MM.1S (cell line): ENCODE data around the gene PPM1B.
"Not testable (repeated sequence)": the region's sequence is repeated elsewhere in the genome, so short reads cannot be mapped to it uniquely, and the experiment has no call there.

Experiments used
- DNase-seq: peaks from one replicate; pipeline ENCODE4 v3.0.0-alpha.2; 2015
- H2AFZ ChIP-seq: fragments of 300-600 bp; sonication (generic); 2 replicates; pipeline ENCODE4 v1.6.0; 2016; ENCODE audit warnings: antibody characterized with exemption, low read length
- H3F3A ChIP-seq: fragments of 300-600 bp; sonication (generic); 2 replicates; pipeline ENCODE4 v1.6.1; 2016; ENCODE audit warnings: mild to moderate bottlenecking, antibody characterized with exemption, low read length, moderate library complexity, mixed read lengths; ENCODE audit not compliant: insufficient read depth
- H3K27ac ChIP-seq: fragments of 300-600 bp; sonication (generic); 2 replicates; pipeline ENCODE4 v1.5.1; 2016; ENCODE audit warnings: mild to moderate bottlenecking, low read length
- H3K27me3 ChIP-seq: fragments of 300-600 bp; sonication (generic); replicated peaks from 2 replicates; pipeline ENCODE4 v1.6.0; 2016; ENCODE audit warnings: low read length; ENCODE audit not compliant: insufficient read depth
- H3K36me3 ChIP-seq: fragments of 300-600 bp; sonication (generic); replicated peaks from 2 replicates; pipeline ENCODE4 v1.6.1; 2016; ENCODE audit warnings: mild to moderate bottlenecking, low read length, mixed read lengths; ENCODE audit not compliant: insufficient read depth
- H3K4me1 ChIP-seq: fragments of 300-600 bp; sonication (generic); 2 replicates; pipeline ENCODE4 v1.6.1; 2016; ENCODE audit warnings: low read length, mixed read lengths
- H3K4me2 ChIP-seq: fragments of 300-600 bp; sonication (generic); 2 replicates; pipeline ENCODE4 v1.6.0; 2016; ENCODE audit warnings: low read depth, low read length
- H3K4me3 ChIP-seq: fragments of 300-600 bp; sonication (generic); 2 replicates; pipeline ENCODE4 v1.5.1; 2016; ENCODE audit warnings: low read length, mixed read lengths
- H3K79me2 ChIP-seq: fragments of 300-600 bp; sonication (generic); 2 replicates; pipeline ENCODE4 v1.6.1; 2016; ENCODE audit warnings: mixed run types, low read length, mixed read lengths
- H3K9ac ChIP-seq: fragments of 300-600 bp; sonication (generic); 2 replicates; pipeline ENCODE4 v1.6.1; 2016; ENCODE audit warnings: low read length, mixed read lengths
- H3K9me2 ChIP-seq: fragments of 300-600 bp; sonication (generic); replicated peaks from 2 replicates; pipeline ENCODE4 v1.6.1; 2016; ENCODE audit warnings: mild to moderate bottlenecking, low read length, mixed read lengths; ENCODE audit not compliant: insufficient read depth
- H3K9me3 ChIP-seq: fragments of 300-600 bp; sonication (generic); replicated peaks from 2 replicates; pipeline ENCODE4 v1.6.1; 2016; ENCODE audit warnings: mild to moderate bottlenecking, low read length, mixed read lengths; ENCODE audit not compliant: insufficient read depth
- H4K20me1 ChIP-seq: fragments of 300-600 bp; sonication (generic); 2 replicates; pipeline ENCODE4 v1.6.1; 2016; ENCODE audit warnings: mild to moderate bottlenecking, low read length, moderate library complexity, mixed read lengths; ENCODE audit not compliant: insufficient read depth
- CTCF ChIP-seq: fragments of 300-600 bp; sonication (generic); IDR thresholded peaks from 2 replicates; pipeline ENCODE4 v1.5.1; 2016; ENCODE audit warnings: antibody characterized with exemption, low read length, mixed read lengths
- EZH2 ChIP-seq: fragments of 300-600 bp; sonication (generic); optimal IDR thresholded peaks from 2 replicates; pipeline ENCODE3; 2017; ENCODE audit warnings: low read depth, mild to moderate bottlenecking, antibody characterized with exemption, low read length, mixed read lengths
- EZH2phosphoT487 ChIP-seq: fragments of 300-600 bp; sonication (generic); IDR thresholded peaks from 2 replicates; pipeline ENCODE4 v1.6.1; 2018; ENCODE audit warnings: antibody characterized with exemption, low read length

PPM1B gene

DNA sequence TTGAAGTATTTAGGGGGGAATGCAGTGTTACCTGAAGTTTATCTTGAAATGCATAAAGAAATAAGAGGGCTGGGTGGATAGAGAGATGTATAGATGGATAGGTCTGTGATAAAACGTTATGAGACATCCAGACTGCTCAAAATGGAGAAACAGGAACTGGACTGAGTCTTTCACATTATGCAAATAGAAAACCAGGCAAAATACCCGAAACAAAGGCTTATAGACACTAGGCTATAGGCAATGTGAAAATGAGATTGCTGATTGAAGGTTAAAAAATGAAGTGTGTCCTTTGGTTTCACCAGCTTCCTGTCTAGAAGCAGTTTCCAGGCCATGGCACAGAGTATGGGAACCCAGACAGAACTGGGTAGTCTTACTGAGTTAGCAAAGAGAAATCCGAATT, 81.7 kb downstream of the PPM1B start:
- Histone ChIP-seq H3K4me3 (peak overlapping the region; percentile 14; the same call in 1 of the 2 replicates), H3K4me1 (peaks cover 14% of the 10 kb centered on the region), H3K27ac (peak overlapping the region; percentile 39; the same call in 1 of the 2 replicates), H3K27me3 (no peaks in the 10 kb centered on the region), H3K79me2 (no peaks in the 10 kb centered on the region), H3K9me3 (no peaks in the 10 kb centered on the region), H3K9ac (no peak overlapping the region), H3K36me3 (no peaks in the 10 kb centered on the region), H3F3A (peaks cover 5% of the 10 kb centered on the region; the same call in 1 of the 2 replicates), H3K4me2 (peak overlapping the region; percentile 47), H4K20me1 (no peaks in the 10 kb centered on the region), H2AFZ (peak overlapping the region; percentile 13; the same call in 1 of the 2 replicates), H3K9me2 (no peaks in the 10 kb centered on the region)
- peak; percentile 71 for DNase-seq
- TF ChIP-seq CTCF (no peak), EZH2phosphoT487 (no peak), EZH2 (no peak)

- peaks cover 5% of the 10 kb centered on the region; the same call in 1 of the 2 replicates for H3F3A ChIP-seq
- no peak overlapping the region for H3K27ac ChIP-seq
- DNase-seq, result no peak
- no peaks in the 10 kb centered on the region for H3K9me2 ChIP-seq
- H3K4me3 ChIP-seq, result no peak overlapping the region
- H3K27me3 ChIP-seq, result no peaks in the 10 kb centered on the region
- H3K4me1 ChIP-seq, result peaks cover 14% of the 10 kb centered on the region
- no peak overlapping the region for H3K9ac ChIP-seq
- no peaks in the 10 kb centered on the region for H3K9me3 ChIP-seq
- H3K79me2 ChIP-seq, result no peaks in the 10 kb centered on the region
- no peaks in the 10 kb centered on the region for H4K20me1 ChIP-seq
- H2AFZ ChIP-seq, result no peak overlapping the region
- TF ChIP-seq EZH2 (no peak), CTCF (no peak), EZH2phosphoT487 (no peak)
- H3K36me3 ChIP-seq, result no peaks in the 10 kb centered on the region
- H3K4me2 ChIP-seq, result no peak overlapping the region
Measured at GRCh38 chr2:44254023-44254422, 85.3 kb downstream of the PPM1B start.

DNA sequence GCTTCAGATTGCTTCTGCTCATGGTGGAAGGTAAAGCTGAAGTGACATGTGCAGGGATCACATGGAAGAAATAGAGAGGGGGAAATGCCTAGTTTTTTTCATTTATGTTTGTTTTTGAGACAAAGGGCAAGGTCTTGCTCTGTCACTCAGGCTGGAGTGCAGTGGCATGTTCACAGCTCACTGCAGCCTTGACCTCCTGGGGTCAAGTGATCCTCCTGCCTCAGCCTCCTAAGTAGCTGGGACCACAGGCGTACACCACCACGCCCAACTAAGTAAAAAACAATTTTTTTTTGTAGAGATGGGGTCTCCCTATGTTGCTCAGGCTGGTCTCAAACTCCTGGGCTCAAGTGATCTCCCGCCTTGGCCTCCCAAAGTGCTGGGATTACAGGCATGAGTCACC, 87.0 kb downstream of the PPM1B start:
- H3K27ac ChIP-seq, H3K9ac ChIP-seq, DNase-seq, H4K20me1 ChIP-seq, H3K27me3 ChIP-seq, H3K4me3 ChIP-seq, H3K4me1 ChIP-seq, H3K36me3 ChIP-seq, H3K9me3 ChIP-seq, H3K79me2 ChIP-seq, H3K9me2 ChIP-seq, H3K4me2 ChIP-seq, H2AFZ ChIP-seq, H3F3A ChIP-seq: not testable (repeated sequence)

DNA sequence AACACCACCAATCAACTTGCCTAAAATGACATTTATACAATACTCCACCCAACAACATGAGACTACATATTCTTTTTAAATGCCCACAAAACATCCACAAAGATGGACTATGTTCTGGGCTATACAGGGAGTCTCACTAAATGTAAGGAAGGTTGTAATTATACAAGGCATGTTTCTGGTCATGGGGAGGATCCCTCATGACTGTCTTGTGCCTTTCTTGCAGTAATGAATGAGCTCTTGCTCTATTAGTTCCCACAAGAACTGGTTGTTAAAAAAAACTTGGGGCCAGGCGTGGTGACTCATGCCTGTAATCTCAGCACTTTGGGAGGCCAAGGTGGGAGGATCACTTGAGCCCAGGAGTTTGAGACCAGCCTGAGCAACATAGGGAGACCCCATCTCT, 89.1 kb downstream of the PPM1B start:
- not testable (repeated sequence) for H4K20me1 ChIP-seq, H2AFZ ChIP-seq, H3K9ac ChIP-seq, H3K27me3 ChIP-seq, H3K27ac ChIP-seq, H3K4me3 ChIP-seq, H3K4me1 ChIP-seq, H3K9me2 ChIP-seq, H3K36me3 ChIP-seq, DNase-seq, H3K9me3 ChIP-seq, H3K79me2 ChIP-seq, H3F3A ChIP-seq, H3K4me2 ChIP-seq
